Activated T-cell treated with anti-CD3 and anti-CD28 coated beads, Interleukin-2, amount 50 U/mL, for 72 hours (primary cell): ENCODE measurements around the gene PIP. TPM values are rescaled to one million over a fixed set of nuclear protein-coding genes. Genes with fewer than 3 reads are reported as not detected.
"Not testable (repeated sequence)": the region's sequence is repeated elsewhere in the genome, so short reads cannot be mapped to it uniquely, and the experiment has no call there.

ENCODE experiments used
- ATAC-seq, 2 donors: fragments of 150-1000 bp; cut with Tn5 transposase; replicated peaks in 1 of 2; 2 replicates each; pipeline ENCODE4 v1.10.0; 2021; ENCODE audit warnings: moderate library complexity in 2 of 2, mild to moderate bottlenecking in 1 of 2
- DNase-seq, 2 donors: peaks; one replicate each; pipeline ENCODE4 v3.0.0; 2021 to 2022; ENCODE audit warnings: mixed read lengths in 1 of 2
- H3K27ac Mint-ChIP-seq: one replicate; pipeline ENCODE4 v1.8.0; 2022; ENCODE audit warnings: mild to moderate bottlenecking, moderate library complexity, mixed read lengths
- H3K27me3 Mint-ChIP-seq: one replicate; pipeline ENCODE4 v1.8.0; 2022; ENCODE audit warnings: low read depth, mixed read lengths
- H3K36me3 Mint-ChIP-seq, 2 donors: one replicate each; pipeline ENCODE4 v1.8.0; 2022; ENCODE audit warnings: mixed read lengths in 2 of 2, mild to moderate bottlenecking in 1 of 2; ENCODE audit not compliant: insufficient read depth in 2 of 2
- H3K4me1 Mint-ChIP-seq: one replicate; pipeline ENCODE4 v1.8.0; 2022; ENCODE audit warnings: low read depth, mixed read lengths
- H3K4me3 Mint-ChIP-seq, 2 donors: one replicate each; pipeline ENCODE4 v1.8.0; 2022; ENCODE audit warnings: mild to moderate bottlenecking in 2 of 2, mixed read lengths in 2 of 2, moderate library complexity in 2 of 2
- H3K9me3 Mint-ChIP-seq, 2 donors: one replicate each; pipeline ENCODE4 v1.8.0; 2022; ENCODE audit warnings: mixed read lengths in 2 of 2
- total RNA-seq, 2 donors: library from RNA; stranded (reverse); gene quantifications; one replicate each; pipeline ENCODE4 v1.2.3, GENCODE V29; 2022

The PIP gene
- not detected for total RNA-seq

- Mint-ChIP-seq H3K36me3 (no peaks in the 10 kb centered on the region), H3K9me3 (no peaks in the 10 kb centered on the region), H3K4me3 (no peak within 1 kb of the TSS), H3K27me3 (peaks cover 36% of the 10 kb centered on the region), H3K4me1 (no peaks in the 10 kb centered on the region), H3K27ac (no peak within 1 kb of the TSS)
- ATAC-seq, result no peak
- no peak for DNase-seq
These were observed at the start of gene PIP for GRCh38 chr7:143131781-143132180. PIP (plus strand) TSS chr7:143132077; CDS start chr7:143132117, 40 bp downstream.

- Mint-ChIP-seq H3K4me3 (no peak overlapping the region), H3K27ac (no peak overlapping the region), H3K4me1 (no peaks in the 10 kb centered on the region), H3K9me3 (peaks cover 7 to 10% of the 10 kb centered on the region in 2 donors), H3K27me3 (peaks cover 5% of the 10 kb centered on the region), H3K36me3 (peaks cover 3 to 4% of the 10 kb centered on the region in 2 donors)
- DNase-seq, result no peak
- no peak for ATAC-seq
These were observed 46.8 kb upstream of the PIP start for GRCh38 chr7:143085109-143085508.

- H3K4me3 Mint-ChIP-seq, result not testable (repeated sequence)
These were observed 46.3 kb upstream of the PIP start for GRCh38 chr7:143085610-143086009.

GRCh38 chr7:143088549-143089231 is 43.2 kb upstream of the PIP start:
- H3K36me3 Mint-ChIP-seq, ATAC-seq, H3K9me3 Mint-ChIP-seq, H3K4me3 Mint-ChIP-seq, H3K27me3 Mint-ChIP-seq, H3K27ac Mint-ChIP-seq, H3K4me1 Mint-ChIP-seq, DNase-seq: not testable (repeated sequence)

More at GRCh38 chr7:143085610-143086009, 46.3 kb upstream of the PIP start:
- not testable (repeated sequence) for H3K27me3 Mint-ChIP-seq, DNase-seq, H3K27ac Mint-ChIP-seq, ATAC-seq, H3K36me3 Mint-ChIP-seq, H3K4me1 Mint-ChIP-seq
- H3K9me3 Mint-ChIP-seq, result peaks cover 7 to 10% of the 10 kb centered on the region in 2 donors

GRCh38 chr7:143096146-143096545 is 35.7 kb upstream of the PIP start:
- Mint-ChIP-seq H3K36me3 (peaks cover 2 to 4% of the 10 kb centered on the region in 2 donors), H3K4me3 (no peak overlapping the region), H3K27me3 (no peaks in the 10 kb centered on the region), H3K27ac (no peak overlapping the region), H3K9me3 (peaks cover 6 to 7% of the 10 kb centered on the region in 2 donors), H3K4me1 (no peaks in the 10 kb centered on the region)
- DNase-seq (no peak), ATAC-seq (no peak)

GRCh38 chr7:143099579-143099978 is 32.3 kb upstream of the PIP start:
- not testable (repeated sequence) for H3K36me3 Mint-ChIP-seq, H3K27ac Mint-ChIP-seq, H3K4me1 Mint-ChIP-seq, H3K27me3 Mint-ChIP-seq, ATAC-seq, H3K4me3 Mint-ChIP-seq, H3K9me3 Mint-ChIP-seq, DNase-seq

- Mint-ChIP-seq H3K36me3 (peaks cover 0 to 2% of the 10 kb centered on the region in 2 donors), H3K27ac (no peak overlapping the region), H3K27me3 (no peaks in the 10 kb centered on the region), H3K4me3 (no peak overlapping the region), H3K4me1 (no peaks in the 10 kb centered on the region), H3K9me3 (peaks cover 2 to 4% of the 10 kb centered on the region in 2 donors)
- ATAC-seq (no peak), DNase-seq (no peak)
These were observed 27.1 kb upstream of the PIP start for GRCh38 chr7:143104759-143105158.

GRCh38 chr7:143108019-143108418 is 23.9 kb upstream of the PIP start:
- DNase-seq, H3K27ac Mint-ChIP-seq, H3K27me3 Mint-ChIP-seq, H3K4me3 Mint-ChIP-seq, H3K36me3 Mint-ChIP-seq, H3K4me1 Mint-ChIP-seq, H3K9me3 Mint-ChIP-seq, ATAC-seq: not testable (repeated sequence)

- Mint-ChIP-seq H3K4me1 (no peaks in the 10 kb centered on the region), H3K9me3 (peaks cover 5 to 7% of the 10 kb centered on the region in 2 donors), H3K27me3 (no peaks in the 10 kb centered on the region), H3K4me3 (no peak overlapping the region), H3K36me3 (peaks cover 4 to 5% of the 10 kb centered on the region in 2 donors), H3K27ac (no peak overlapping the region)
- ATAC-seq, result no peak
- no peak for DNase-seq
These were observed 14.5 kb upstream of the PIP start for GRCh38 chr7:143117395-143117794.

GRCh38 chr7:143120691-143121405 is 11.0 kb upstream of the PIP start:
- no peak for DNase-seq
- Mint-ChIP-seq H3K4me3 (no peak overlapping the region), H3K36me3 (peaks cover 5 to 10% of the 10 kb centered on the region in 2 donors), H3K27me3 (no peaks in the 10 kb centered on the region), H3K4me1 (no peaks in the 10 kb centered on the region), H3K9me3 (peaks cover 3 to 5% of the 10 kb centered on the region in 2 donors), H3K27ac (no peak overlapping the region)
- ATAC-seq, result no peak

GRCh38 chr7:143123326-143123725 is 8.6 kb upstream of the PIP start:
- H3K4me3 Mint-ChIP-seq, H3K27ac Mint-ChIP-seq, DNase-seq, ATAC-seq, H3K9me3 Mint-ChIP-seq, H3K4me1 Mint-ChIP-seq: not testable (repeated sequence)
- peaks cover 5 to 10% of the 10 kb centered on the region in 2 donors for H3K36me3 Mint-ChIP-seq
- peaks cover 11% of the 10 kb centered on the region for H3K27me3 Mint-ChIP-seq

- Mint-ChIP-seq H3K27ac (no peak overlapping the region), H3K9me3 (peaks cover 3% of the 10 kb centered on the region in 2 donors), H3K27me3 (peaks cover 17% of the 10 kb centered on the region), H3K4me3 (no peak overlapping the region), H3K36me3 (peaks cover 5 to 9% of the 10 kb centered on the region in 2 donors), H3K4me1 (no peaks in the 10 kb centered on the region)
- ATAC-seq (no peak), DNase-seq (no peak)
These were observed 5.7 kb upstream of the PIP start for GRCh38 chr7:143126146-143126545.

GRCh38 chr7:143129051-143129450 is 2.8 kb upstream of the PIP start:
- no peak overlapping the region for H3K27ac Mint-ChIP-seq
- H3K9me3 Mint-ChIP-seq, result peaks cover 0 to 1% of the 10 kb centered on the region in 2 donors
- H3K4me3 Mint-ChIP-seq, result no peak overlapping the region
- no peaks in the 10 kb centered on the region for H3K4me1 Mint-ChIP-seq
- H3K27me3 Mint-ChIP-seq, result peaks cover 17% of the 10 kb centered on the region
- H3K36me3 Mint-ChIP-seq, result peaks cover 3 to 5% of the 10 kb centered on the region in 2 donors
- DNase-seq, result no peak
- no peak for ATAC-seq
